Progenitor cell of endocrine pancreas (in vitro differentiated cells): ENCODE data around the gene CDK11B. TPM values are rescaled to one million over a fixed set of nuclear protein-coding genes. Genes with fewer than 3 reads are reported as not detected.
"Not testable (repeated sequence)": the region's sequence is repeated elsewhere in the genome, so short reads cannot be mapped to it uniquely, and the experiment has no call there.

Experiments
- DNase-seq: peaks from one replicate; pipeline ENCODE4 v3.0.0; 2021; ENCODE audit warnings: low spot score; ENCODE audit not compliant: unreplicated experiment
- H3K27ac Mint-ChIP-seq: 2 replicates; pipeline ENCODE4 v1.8.0; 2021; ENCODE audit warnings: mild to moderate bottlenecking, moderate library complexity, mixed read lengths
- H3K27me3 Mint-ChIP-seq: 2 replicates; pipeline ENCODE4 v1.8.0; 2021; ENCODE audit warnings: mixed read lengths
- H3K36me3 Mint-ChIP-seq: 2 replicates; pipeline ENCODE4 v1.8.0; 2022; ENCODE audit warnings: mixed read lengths; ENCODE audit not compliant: insufficient read depth
- H3K4me1 Mint-ChIP-seq: 2 replicates; pipeline ENCODE4 v1.8.0; 2021; ENCODE audit warnings: low read depth, mixed read lengths
- H3K4me3 Mint-ChIP-seq: 2 replicates; pipeline ENCODE4 v1.8.0; 2021; ENCODE audit warnings: low read depth, mild to moderate bottlenecking, moderate library complexity, mixed read lengths
- H3K9me3 Mint-ChIP-seq: 2 replicates; pipeline ENCODE4 v1.8.0; 2021; ENCODE audit warnings: low read depth, mixed read lengths
- CTCF ChIP-seq: fragments of 200-600 bp; sonication (generic); IDR thresholded peaks from one replicate; pipeline ENCODE4 v1.5.0; 2021; ENCODE audit warnings: antibody characterized with exemption, mild to moderate bottlenecking; ENCODE audit not compliant: unreplicated experiment
- total RNA-seq: library from RNA; stranded (reverse); gene quantifications from 2 replicates; pipeline ENCODE4 v1.2.1, GENCODE V29; 2021

CDK11B gene
- total RNA-seq, 1 donor from 2014 or later: 28.7 TPM

GRCh38 chr1:1639368-1639767, 19.4 kb downstream of the CDK11B start:
- H3K9me3 Mint-ChIP-seq, DNase-seq, H3K27me3 Mint-ChIP-seq, H3K36me3 Mint-ChIP-seq, H3K4me3 Mint-ChIP-seq, H3K4me1 Mint-ChIP-seq, H3K27ac Mint-ChIP-seq: not testable (repeated sequence)

GRCh38 chr1:1638528-1638927, 20.3 kb downstream of the CDK11B start:
- H3K36me3 Mint-ChIP-seq, H3K4me3 Mint-ChIP-seq, H3K9me3 Mint-ChIP-seq, H3K27ac Mint-ChIP-seq, H3K27me3 Mint-ChIP-seq, DNase-seq, H3K4me1 Mint-ChIP-seq: not testable (repeated sequence)

- DNase-seq, H3K36me3 Mint-ChIP-seq, H3K27ac Mint-ChIP-seq, H3K9me3 Mint-ChIP-seq, H3K4me1 Mint-ChIP-seq, H3K4me3 Mint-ChIP-seq, H3K27me3 Mint-ChIP-seq: not testable (repeated sequence)
These were observed 21.3 kb downstream of the CDK11B start for GRCh38 chr1:1637479-1637875.

- DNase-seq, H3K27me3 Mint-ChIP-seq, H3K27ac Mint-ChIP-seq, H3K36me3 Mint-ChIP-seq, H3K4me3 Mint-ChIP-seq, H3K4me1 Mint-ChIP-seq, H3K9me3 Mint-ChIP-seq: not testable (repeated sequence)
These were observed 22.0 kb downstream of the CDK11B start for GRCh38 chr1:1636621-1637478.

- DNase-seq, H3K4me1 Mint-ChIP-seq, H3K4me3 Mint-ChIP-seq, H3K27me3 Mint-ChIP-seq, H3K27ac Mint-ChIP-seq, H3K36me3 Mint-ChIP-seq, H3K9me3 Mint-ChIP-seq: not testable (repeated sequence)
These were observed 24.2 kb downstream of the CDK11B start for GRCh38 chr1:1634613-1635012.

GRCh38 chr1:1633409-1633808, 25.4 kb downstream of the CDK11B start:
- H3K27me3 Mint-ChIP-seq, H3K4me3 Mint-ChIP-seq, DNase-seq, H3K4me1 Mint-ChIP-seq, H3K36me3 Mint-ChIP-seq, H3K27ac Mint-ChIP-seq, H3K9me3 Mint-ChIP-seq: not testable (repeated sequence)

GRCh38 chr1:1631782-1632420, 26.9 kb downstream of the CDK11B start, which contains the start of gene MMP23B:
Gene MMP23B (plus strand): TSS chr1:1632173. CDS start chr1:1632219, 46 bp downstream.
- H3K9me3 Mint-ChIP-seq: no peaks in the 10 kb centered on the region
- peaks cover 1% of the 10 kb centered on the region for H3K36me3 Mint-ChIP-seq
- H3K4me1 Mint-ChIP-seq: no peaks in the 10 kb centered on the region
- DNase-seq: no peak
- H3K4me3 Mint-ChIP-seq: no peak within 1 kb of the TSS
- TF ChIP-seq CTCF: no peak
- peaks cover 3% of the 10 kb centered on the region for H3K27me3 Mint-ChIP-seq
- H3K27ac Mint-ChIP-seq: no peak within 1 kb of the TSS

- DNase-seq: no peak
- Mint-ChIP-seq H3K27me3 (peaks cover 3% of the 10 kb centered on the region), H3K27ac (no peak overlapping the region), H3K9me3 (no peaks in the 10 kb centered on the region), H3K4me3 (no peak overlapping the region), H3K4me1 (no peaks in the 10 kb centered on the region), H3K36me3 (no peaks in the 10 kb centered on the region)
- no peak for TF ChIP-seq CTCF
These were observed 27.6 kb downstream of the CDK11B start for GRCh38 chr1:1630965-1631781.
